Psoas muscle (tissue), 8 donors: Measurements from ENCODE around the gene GPAM. TPM values are rescaled to one million over a fixed set of nuclear protein-coding genes. Genes with fewer than 3 reads are reported as not detected.

Experiments
- ATAC-seq, 4 donors: fragments of 200-7000 bp; cut with Tn5 transposase; one replicate each; pipeline ENCODE4 v1.9.1; 2020; ENCODE audit warnings: moderate library complexity in 3 of 4, mild to moderate bottlenecking in 2 of 4
- DNase-seq, 2 donors: peaks; one replicate each; pipeline ENCODE4 v3.0.0-alpha.2; 2020
- H3K27ac ChIP-seq: fragments of 200-600 bp; one replicate; pipeline ENCODE4 v1.8.0; 2022
- H3K27me3 ChIP-seq, 3 donors: fragments of 200-600 bp in 1 of 3; one replicate each; pipeline versions ENCODE4 v1.6.1 to v1.8.0; 2013 to 2022; ENCODE audit warnings: low read length in 2 of 3, mild to moderate bottlenecking in 2 of 3, moderate library complexity in 1 of 3; ENCODE audit not compliant: insufficient read depth in 3 of 3
- H3K36me3 ChIP-seq, 2 donors: fragments of 200-600 bp in 1 of 2; one replicate each; pipeline versions ENCODE4 v1.6.1 to v1.8.0; 2013 to 2022; ENCODE audit warnings: low read depth in 1 of 2, mild to moderate bottlenecking in 1 of 2, moderate library complexity in 1 of 2; ENCODE audit not compliant: insufficient read depth in 1 of 2
- H3K4me1 ChIP-seq: fragments of 200-600 bp; one replicate; pipeline ENCODE4 v1.8.0; 2022
- H3K4me3 ChIP-seq: fragments of 200-600 bp; one replicate; pipeline ENCODE4 v1.8.0; 2022; ENCODE audit warnings: mild to moderate bottlenecking
- H3K9me3 ChIP-seq: fragments of 200-600 bp; one replicate; pipeline ENCODE4 v1.8.0; 2022
- WGBS, 3 donors: extraction: QIAGEN DNeasy Blood & Tissue Kit; methylation state at CpG; one replicate each; pipeline versions ENCODE4 v1.1.6 to v1.1.7; 2013; 5-methylcytosine and 5-hydroxymethylcytosine counted together
- intact Hi-C, 2 donors: fragments of 100-400 bp; cut with DNase I; formaldehyde crosslinking; loops; one replicate each; pipeline versions ENCODE4 v1.11.0 to v1.14.2; 2022
- polyA plus RNA-seq, 3 donors: library from polyadenylated mRNA; stranded (reverse); fragments of 200-250 nt; gene quantifications; one replicate each; pipeline ENCODE4 v1.2.3, GENCODE V29; 2013
- total RNA-seq, 4 donors: library from RNA; stranded (reverse); fragmentation: NEBNext Ultra II Directional in 2 of 4; extraction: Animal tissue kit (Norgen Biotek cat#: 25700) in 2 of 4; gene quantifications; one replicate each; pipeline versions ENCODE4 v1.2.1 to v1.2.4, GENCODE V29; 2021 to 2023
- TF ChIP-seq, protein P1 (sequence below): fragments of 200-600 bp; IDR thresholded peaks from one replicate; pipeline ENCODE4 v1.8.0; 2022; ENCODE audit warnings: antibody characterized with exemption
- donor health status: healthy with polysubstance abuse.
- donor health status: DM: no; HTN: no; CAD: no; lungs with moderate emphysema.
- donor health status: Bipolar disorder and iron deficiency.
- donor health status: healthy.
- donor health status: DM: yes; HTN: yes; CAD: no.
- donor health status: DM: no; HTN: no; CAD: no.
- donor health status: DM: no; HTN: no; CAD: no.
- donor health status: DM: yes; HTN: yes; CAD: no.

Gene GPAM
- total and polyA plus RNA-seq, 7 donors = 3.2 to 20.1 (median 11.9) TPM

DNA sequence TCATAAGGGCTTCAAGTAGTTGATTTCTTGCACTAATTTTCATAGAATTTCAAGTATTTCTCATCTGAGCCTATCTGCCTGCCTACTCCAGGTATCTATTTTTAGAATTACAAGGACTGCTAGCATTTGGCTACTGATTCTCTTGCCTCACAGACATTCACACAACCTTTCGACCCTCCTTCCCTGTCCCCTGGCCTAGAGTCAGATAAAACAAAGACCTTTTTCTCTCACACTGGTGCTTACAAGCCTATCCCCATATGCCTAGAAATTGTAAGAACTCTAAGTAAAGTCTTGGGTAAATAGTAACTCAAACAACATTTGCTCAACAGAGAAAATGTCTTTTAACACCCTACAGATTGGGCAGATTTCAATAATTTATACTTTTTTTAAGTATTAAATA, 6.3 kb downstream of the GPAM start:
- ATAC-seq = peak in 2 of 4 donors; percentile 43 to 54
- Histone ChIP-seq H3K9me3 (no peaks in the 10 kb centered on the region), H3K4me1 (peaks cover 9% of the 10 kb centered on the region), H3K4me3 (no peak overlapping the region), H3K36me3 (peaks cover 4 to 90% of the 10 kb centered on the region in 2 donors), H3K27ac (peak overlapping the region; percentile 12), H3K27me3 (no peaks in the 10 kb centered on the region)
- 28 to 47% (median 40%) methylated on average over 1 of the region's 1 CpG for WGBS, 3 donors
- DNase-seq = no peak
- intact Hi-C loops = no loop called here
- TF ChIP-seq, protein P1, sequence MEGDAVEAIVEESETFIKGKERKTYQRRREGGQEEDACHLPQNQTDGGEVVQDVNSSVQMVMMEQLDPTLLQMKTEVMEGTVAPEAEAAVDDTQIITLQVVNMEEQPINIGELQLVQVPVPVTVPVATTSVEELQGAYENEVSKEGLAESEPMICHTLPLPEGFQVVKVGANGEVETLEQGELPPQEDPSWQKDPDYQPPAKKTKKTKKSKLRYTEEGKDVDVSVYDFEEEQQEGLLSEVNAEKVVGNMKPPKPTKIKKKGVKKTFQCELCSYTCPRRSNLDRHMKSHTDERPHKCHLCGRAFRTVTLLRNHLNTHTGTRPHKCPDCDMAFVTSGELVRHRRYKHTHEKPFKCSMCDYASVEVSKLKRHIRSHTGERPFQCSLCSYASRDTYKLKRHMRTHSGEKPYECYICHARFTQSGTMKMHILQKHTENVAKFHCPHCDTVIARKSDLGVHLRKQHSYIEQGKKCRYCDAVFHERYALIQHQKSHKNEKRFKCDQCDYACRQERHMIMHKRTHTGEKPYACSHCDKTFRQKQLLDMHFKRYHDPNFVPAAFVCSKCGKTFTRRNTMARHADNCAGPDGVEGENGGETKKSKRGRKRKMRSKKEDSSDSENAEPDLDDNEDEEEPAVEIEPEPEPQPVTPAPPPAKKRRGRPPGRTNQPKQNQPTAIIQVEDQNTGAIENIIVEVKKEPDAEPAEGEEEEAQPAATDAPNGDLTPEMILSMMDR = no peak

DNA sequence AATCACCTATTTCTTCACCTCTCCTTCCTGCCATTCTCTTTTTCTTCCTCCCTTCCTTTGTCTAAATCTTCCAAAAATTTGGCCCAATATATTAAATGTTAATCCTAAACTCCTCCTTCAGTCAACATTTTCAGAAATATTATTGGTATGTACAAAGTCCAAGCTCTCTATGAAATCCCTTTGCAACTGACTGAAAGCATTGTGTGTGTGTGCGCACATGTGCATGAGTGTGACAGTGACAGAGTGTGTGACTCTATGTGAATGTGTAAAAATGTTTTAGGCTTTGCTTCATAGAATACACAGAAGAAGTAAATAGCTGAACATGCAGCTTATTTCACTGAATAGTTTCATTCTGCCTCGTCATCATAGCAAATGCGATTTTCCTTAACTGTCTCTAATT, 7.0 kb downstream of the GPAM start:
- intact Hi-C loops = no loop called here
- Histone ChIP-seq H3K4me3 (no peak overlapping the region), H3K9me3 (no peaks in the 10 kb centered on the region), H3K27ac (no peak overlapping the region), H3K36me3 (peaks cover 4 to 96% of the 10 kb centered on the region in 2 donors), H3K27me3 (no peaks in the 10 kb centered on the region), H3K4me1 (peaks cover 9% of the 10 kb centered on the region)
- 89 to 92% (median 91%) methylated on average over 3 of the region's 3 CpGs for WGBS, 3 donors
- no peak for ATAC-seq
- TF ChIP-seq, protein P1 = no peak
- DNase-seq = no peak

DNA sequence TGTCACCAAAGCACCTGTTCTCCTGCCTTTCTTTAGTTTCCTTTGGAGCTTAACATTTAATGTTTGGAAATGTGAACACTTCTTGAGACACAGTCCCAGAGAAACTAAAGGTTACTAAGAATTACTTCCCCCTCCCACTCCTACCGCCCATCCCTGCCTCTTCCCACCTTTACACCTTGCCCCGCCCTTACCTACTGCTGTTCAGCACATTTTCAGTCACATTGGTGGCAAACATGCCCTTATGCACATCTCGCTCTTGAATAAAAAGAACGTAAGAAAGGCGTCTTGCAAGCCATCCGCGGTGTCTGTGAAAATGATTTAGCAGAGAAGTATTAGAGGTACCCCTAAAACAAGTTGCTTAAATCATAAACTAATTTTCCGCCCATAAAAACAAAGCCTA, 8.2 kb downstream of the GPAM start:
- Histone ChIP-seq H3K9me3 (no peaks in the 10 kb centered on the region), H3K36me3 (peaks cover 4 to 97% of the 10 kb centered on the region in 2 donors), H3K4me3 (no peak overlapping the region), H3K27me3 (no peaks in the 10 kb centered on the region), H3K4me1 (peaks cover 9% of the 10 kb centered on the region), H3K27ac (no peak overlapping the region)
- TF ChIP-seq, protein P1 = no peak
- intact Hi-C loops = no loop called here
- DNase-seq (no peak), ATAC-seq (no peak)
- WGBS, 3 donors = 92 to 93% (median 92%) methylated on average over 8 of the region's 8 CpGs

DNA sequence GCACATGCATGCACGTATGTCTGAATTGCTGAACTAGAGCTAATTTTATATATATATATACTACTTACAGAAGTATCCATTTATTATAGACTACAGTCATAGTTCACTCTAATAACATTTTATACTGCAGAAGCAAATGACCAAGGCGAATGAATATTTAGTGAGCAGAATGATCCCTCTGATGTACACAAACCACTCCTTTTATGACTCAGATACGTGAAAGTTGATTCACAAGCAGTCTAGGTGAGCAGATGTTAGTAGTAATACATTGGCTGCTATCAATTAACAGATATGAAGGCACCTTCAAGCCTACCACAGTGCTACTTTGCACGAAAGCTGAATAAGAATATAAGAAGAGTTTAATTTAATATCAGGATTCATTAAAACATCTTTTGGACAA, 10.4 kb downstream of the GPAM start:
- Histone ChIP-seq H3K9me3 (no peaks in the 10 kb centered on the region), H3K36me3 (peaks cover 9 to 99% of the 10 kb centered on the region in 2 donors), H3K27me3 (no peaks in the 10 kb centered on the region), H3K27ac (no peak overlapping the region), H3K4me3 (no peak overlapping the region), H3K4me1 (peaks cover 9% of the 10 kb centered on the region)
- intact Hi-C loops = no loop called here
- no peak for DNase-seq
- 94 to 95% (median 94%) methylated on average over 4 of the region's 4 CpGs for WGBS, 3 donors
- TF ChIP-seq, protein P1 = no peak
- ATAC-seq = no peak

DNA sequence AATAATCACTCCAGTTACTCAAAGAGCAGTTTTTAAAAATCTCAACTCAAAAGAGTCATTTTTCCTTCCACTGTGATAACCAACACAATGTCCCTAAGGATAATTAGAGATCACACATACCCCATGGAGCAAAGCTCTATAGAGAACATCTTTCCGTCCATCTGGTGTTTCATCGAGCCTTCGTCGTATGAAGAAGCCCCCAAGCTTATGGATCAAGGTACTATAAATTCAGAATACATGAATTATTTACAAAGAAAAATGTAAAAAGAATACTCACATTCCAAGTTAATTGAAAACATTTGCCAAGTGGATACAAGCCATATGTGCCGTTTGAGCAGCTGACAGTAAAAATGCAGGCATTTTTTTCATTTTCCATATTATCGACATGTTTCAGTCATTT, 14.8 kb downstream of the GPAM start:
- H3K36me3 ChIP-seq = peaks cover 13 to 100% of the 10 kb centered on the region in 2 donors
- intact Hi-C loops = no loop called here
- H3K4me3 ChIP-seq = no peak overlapping the region
- 86 to 89% (median 89%) methylated on average over 6 of the region's 6 CpGs for WGBS, 3 donors
- DNase-seq (no peak), ATAC-seq (no peak)
- no peaks in the 10 kb centered on the region for H3K4me1 ChIP-seq
- no peaks in the 10 kb centered on the region for H3K9me3 ChIP-seq
- H3K27ac ChIP-seq = no peak overlapping the region
- TF ChIP-seq, protein P1 = no peak
- no peaks in the 10 kb centered on the region for H3K27me3 ChIP-seq
